ENCODE results near the gene POLA1.

DNA sequence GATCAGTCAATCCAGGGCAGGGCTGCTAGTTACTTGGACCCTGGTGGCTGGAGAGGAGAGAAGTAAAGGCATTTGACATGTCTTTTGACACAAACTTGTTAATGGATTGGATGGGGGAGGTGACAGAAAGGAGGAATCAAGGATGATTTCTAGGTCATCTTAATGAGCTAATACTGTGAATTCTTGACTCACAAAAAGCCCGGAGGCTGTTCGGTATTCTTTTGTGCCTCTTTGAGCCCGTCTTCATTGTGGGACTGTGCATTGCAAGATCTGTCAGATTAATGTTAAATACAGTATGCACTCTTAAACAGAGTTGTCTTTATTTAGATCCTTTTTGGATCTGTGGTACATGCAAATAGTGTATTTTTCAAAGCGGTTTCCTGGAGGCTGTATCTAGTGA lies 25.1 kb downstream of the POLA1 start:
- TF ChIP-seq CTCF (IDR thresholded peaks at IDR 0.05; ENCODE audit: low read depth, low read length) (no peak), EZH2phosphoT487 (IDR thresholded peaks at IDR 0.05; ENCODE audit: low read depth) (no peak)

Data from OCI-LY3 (cell line).